Mucosa of descending colon (tissue), 3 donors: ENCODE results near the gene DCAF15. TPM values are rescaled to one million over a fixed set of nuclear protein-coding genes. Genes with fewer than 3 reads are reported as not detected.

Experiments
- ATAC-seq: fragments of 200-7000 bp; cut with Tn5 transposase; one replicate; pipeline ENCODE4 v1.9.1; 2020; ENCODE audit warnings: mild to moderate bottlenecking, moderate library complexity
- DNase-seq, 3 donors: peaks; one replicate each; pipeline ENCODE4 v3.0.0-alpha.2; 2020
- H3K36me3 ChIP-seq: fragments of 200-600 bp; one replicate; pipeline ENCODE4 v1.8.0; 2021; ENCODE audit warnings: low read depth, mild to moderate bottlenecking
- H3K4me1 ChIP-seq: fragments of 200-600 bp; one replicate; pipeline ENCODE4 v1.8.0; 2021; ENCODE audit warnings: low read depth, mild to moderate bottlenecking
- H3K4me3 ChIP-seq: fragments of 200-600 bp; one replicate; pipeline ENCODE4 v1.8.0; 2021; ENCODE audit warnings: mild to moderate bottlenecking
- H3K9me3 ChIP-seq: fragments of 200-600 bp; one replicate; pipeline ENCODE4 v1.8.0; 2021; ENCODE audit warnings: mild to moderate bottlenecking
- CTCF ChIP-seq: fragments of 200-600 bp; IDR thresholded peaks from one replicate; pipeline ENCODE4 v1.8.0; 2022; ENCODE audit warnings: antibody characterized with exemption, mild to moderate bottlenecking
- intact Hi-C, 2 donors: fragments of 100-400 bp; cut with DNase I in 1 of 2; cut with micrococcal nuclease in 1 of 2; formaldehyde crosslinking; loops; one replicate each; pipeline versions ENCODE4 v1.11.0 to v1.11.1; 2022; cut with DNase I, micrococcal nuclease
- total RNA-seq, 3 donors: library from RNA; stranded (reverse); fragmentation: NEBNext Ultra II Directional in 2 of 3; extraction: Animal tissue kit (Norgen Biotek cat#: 25700) in 2 of 3; gene quantifications; one replicate each; pipeline versions ENCODE4 v1.2.1 to v1.2.4, GENCODE V29; 2021 to 2023
- donor health status: DM: no; HTN: no; CAD: no; lungs with moderate emphysema.
- donor health status: DM: no; HTN: no; CAD: no.
- donor health status: DM: no; HTN: yes; CAD: no.

DCAF15 gene
- total RNA-seq, 3 donors from 2014 or later: 26.4 to 35.2 (median 34.7) TPM

- TF ChIP-seq CTCF: no peak
- ATAC-seq: peak; percentile 64
- DNase-seq: peak; percentile 70 to 78 (median 75)
Measured at GRCh38 chr19:13952931-13953531, 722 bp downstream of the DCAF15 start.

GRCh38 chr19:13954185-13954584, 1.9 kb downstream of the DCAF15 start:
- TF ChIP-seq CTCF: no peak
- Histone ChIP-seq H3K36me3 (peaks cover 16% of the 10 kb centered on the region), H3K9me3 (no peaks in the 10 kb centered on the region), H3K4me3 (no peak overlapping the region), H3K4me1 (peaks cover 17% of the 10 kb centered on the region)
- peak in 1 of 3 donors; percentile 48 for DNase-seq
- no peak for ATAC-seq
- intact Hi-C loops: no loop called here

More at GRCh38 chr19:13952931-13953531, 722 bp downstream of the DCAF15 start:
- intact Hi-C loops: no loop called here
- Histone ChIP-seq H3K4me3 (peak overlapping the region; percentile 66), H3K36me3 (peaks cover 16% of the 10 kb centered on the region), H3K4me1 (peaks cover 17% of the 10 kb centered on the region), H3K9me3 (no peaks in the 10 kb centered on the region)

GRCh38 chr19:13955662-13956364, 3.5 kb downstream of the DCAF15 start:
- Histone ChIP-seq H3K4me1 (peaks cover 17% of the 10 kb centered on the region), H3K4me3 (no peak overlapping the region), H3K9me3 (no peaks in the 10 kb centered on the region), H3K36me3 (peaks cover 16% of the 10 kb centered on the region)
- no peak for TF ChIP-seq CTCF
- DNase-seq (peak in 1 of 3 donors; percentile 52), ATAC-seq (no peak)
- intact Hi-C loops: no loop called here

- H3K36me3 ChIP-seq: peaks cover 16% of the 10 kb centered on the region
- DNase-seq (peak in 1 of 3 donors; percentile 46), ATAC-seq (no peak)
- H3K4me1 ChIP-seq: peaks cover 17% of the 10 kb centered on the region
- no peaks in the 10 kb centered on the region for H3K9me3 ChIP-seq
- H3K4me3 ChIP-seq: no peak overlapping the region
- TF ChIP-seq CTCF: no peak
- intact Hi-C loops: no loop called here
Measured at GRCh38 chr19:13956365-13956744, 4.0 kb downstream of the DCAF15 start.

- TF ChIP-seq CTCF: no peak
- intact Hi-C loops: no loop called here
- Histone ChIP-seq H3K36me3 (peaks cover 15% of the 10 kb centered on the region), H3K4me3 (no peak overlapping the region), H3K4me1 (peaks cover 13% of the 10 kb centered on the region), H3K9me3 (no peaks in the 10 kb centered on the region)
- ATAC-seq (no peak), DNase-seq (no peak)
Measured at GRCh38 chr19:13957051-13957450, 4.7 kb downstream of the DCAF15 start.
